Neural progenitor cell (in vitro differentiated cells): Measurements from ENCODE around the gene NEK8.
"Not testable (repeated sequence)": the region's sequence is repeated elsewhere in the genome, so short reads cannot be mapped to it uniquely, and the experiment has no call there.

Experiments used
- EZH2 ChIP-seq: fragments of 200-600 bp; sonication (generic); IDR thresholded peaks from 2 replicates; pipeline ENCODE4 v1.6.1; 2017; ENCODE audit warnings: antibody characterized with exemption, mild to moderate bottlenecking, moderate library complexity
- EZH2phosphoT487 ChIP-seq: fragments of 200-600 bp; sonication (generic); IDR thresholded peaks from 2 replicates; pipeline ENCODE4 v1.6.1; 2017; ENCODE audit warnings: antibody characterized with exemption
- TF ChIP-seq, protein P1 (sequence below): fragments of 200-600 bp; sonication (generic); IDR thresholded peaks from 2 replicates; pipeline ENCODE4 v1.5.1; 2017; ENCODE audit warnings: antibody characterized with exemption, mild to moderate bottlenecking

DNA sequence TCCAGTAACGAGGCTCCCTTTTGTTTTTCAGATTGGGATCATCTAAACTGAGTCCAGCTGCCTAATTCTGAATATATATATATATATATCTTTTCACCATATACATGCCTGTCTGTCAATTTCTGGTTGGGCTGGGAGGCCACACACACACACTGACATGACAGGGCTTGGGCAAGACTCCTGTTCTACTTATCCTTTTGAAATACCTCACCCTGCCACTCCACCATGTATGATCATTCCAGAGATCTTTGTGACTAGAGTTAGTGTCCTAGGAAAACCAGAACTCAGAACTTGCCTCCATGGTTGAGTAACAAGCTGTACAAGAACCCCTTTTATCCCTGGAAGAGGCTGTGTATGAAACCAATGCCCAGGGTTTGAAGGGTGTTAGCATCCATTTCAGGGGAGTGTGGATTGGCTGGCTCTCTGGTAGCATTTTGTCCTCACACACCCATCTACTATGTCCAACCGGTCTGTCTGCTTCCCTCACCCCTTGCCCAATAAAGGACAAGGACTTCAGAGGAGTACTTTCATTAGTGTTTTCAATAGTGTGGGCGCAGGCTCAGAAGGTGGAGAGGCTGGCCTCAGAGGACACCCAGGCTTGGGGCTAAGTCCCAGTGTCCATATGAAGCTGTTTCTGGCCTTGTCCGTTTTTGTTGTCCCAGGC lies 4.6 kb upstream of the NEK8 start:
- TF ChIP-seq, protein P1, sequence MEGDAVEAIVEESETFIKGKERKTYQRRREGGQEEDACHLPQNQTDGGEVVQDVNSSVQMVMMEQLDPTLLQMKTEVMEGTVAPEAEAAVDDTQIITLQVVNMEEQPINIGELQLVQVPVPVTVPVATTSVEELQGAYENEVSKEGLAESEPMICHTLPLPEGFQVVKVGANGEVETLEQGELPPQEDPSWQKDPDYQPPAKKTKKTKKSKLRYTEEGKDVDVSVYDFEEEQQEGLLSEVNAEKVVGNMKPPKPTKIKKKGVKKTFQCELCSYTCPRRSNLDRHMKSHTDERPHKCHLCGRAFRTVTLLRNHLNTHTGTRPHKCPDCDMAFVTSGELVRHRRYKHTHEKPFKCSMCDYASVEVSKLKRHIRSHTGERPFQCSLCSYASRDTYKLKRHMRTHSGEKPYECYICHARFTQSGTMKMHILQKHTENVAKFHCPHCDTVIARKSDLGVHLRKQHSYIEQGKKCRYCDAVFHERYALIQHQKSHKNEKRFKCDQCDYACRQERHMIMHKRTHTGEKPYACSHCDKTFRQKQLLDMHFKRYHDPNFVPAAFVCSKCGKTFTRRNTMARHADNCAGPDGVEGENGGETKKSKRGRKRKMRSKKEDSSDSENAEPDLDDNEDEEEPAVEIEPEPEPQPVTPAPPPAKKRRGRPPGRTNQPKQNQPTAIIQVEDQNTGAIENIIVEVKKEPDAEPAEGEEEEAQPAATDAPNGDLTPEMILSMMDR: not testable (repeated sequence)
- not testable (repeated sequence) for TF ChIP-seq EZH2, EZH2phosphoT487
